ENCODE results near the gene PRKCA.
A peak's percentile ranks its signal among the peaks of the same experiment; 100 is the strongest.

PRKCA gene

DNA sequence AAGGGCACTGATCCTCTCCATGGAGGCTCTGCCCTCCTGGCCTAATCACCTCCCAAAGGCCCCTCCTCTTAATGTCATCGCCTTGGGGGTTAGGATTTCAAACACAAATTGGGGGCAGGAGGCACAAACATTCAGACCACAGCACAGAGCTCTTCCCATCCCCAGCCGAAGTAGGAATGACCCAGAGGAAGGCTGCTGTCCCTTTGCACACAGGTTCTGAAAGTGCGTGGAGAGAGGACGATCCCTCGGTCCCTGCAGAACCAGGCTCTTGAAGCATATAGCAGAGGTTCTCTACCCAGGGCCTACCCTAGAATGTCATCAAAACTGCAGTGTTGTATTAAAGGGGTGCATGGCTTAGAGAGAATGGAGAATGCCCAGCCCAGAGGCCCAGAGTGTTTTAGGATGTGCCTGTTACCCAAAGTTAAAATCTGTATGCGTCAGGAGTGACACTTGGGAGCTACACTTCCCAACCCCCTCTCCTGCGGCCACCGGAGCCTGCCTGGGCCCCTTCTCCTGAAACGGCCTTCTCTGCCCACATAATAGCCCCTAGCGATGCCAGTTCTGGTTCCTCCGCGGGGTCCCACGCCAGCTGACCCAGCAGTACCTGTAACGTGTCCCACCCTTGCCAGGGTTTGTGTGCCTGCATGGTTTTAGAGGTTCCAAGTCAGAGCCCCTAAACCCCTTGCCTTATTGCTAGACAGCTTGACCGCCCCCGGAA, 373.0 kb downstream of the PRKCA start:
- CTCF ChIA-PET, result interaction anchor here (0.8 to 1.9 kb wide), 7 partner anchors 9 to 477 kb away, joined by 3 to 10 read pairs (median 3); no protein-coding TSS in a partner anchor
- no peak overlapping the region for H3K4me3 ChIP-seq (ENCODE audit: low read depth, low read length)
- TF ChIP-seq, protein P1, sequence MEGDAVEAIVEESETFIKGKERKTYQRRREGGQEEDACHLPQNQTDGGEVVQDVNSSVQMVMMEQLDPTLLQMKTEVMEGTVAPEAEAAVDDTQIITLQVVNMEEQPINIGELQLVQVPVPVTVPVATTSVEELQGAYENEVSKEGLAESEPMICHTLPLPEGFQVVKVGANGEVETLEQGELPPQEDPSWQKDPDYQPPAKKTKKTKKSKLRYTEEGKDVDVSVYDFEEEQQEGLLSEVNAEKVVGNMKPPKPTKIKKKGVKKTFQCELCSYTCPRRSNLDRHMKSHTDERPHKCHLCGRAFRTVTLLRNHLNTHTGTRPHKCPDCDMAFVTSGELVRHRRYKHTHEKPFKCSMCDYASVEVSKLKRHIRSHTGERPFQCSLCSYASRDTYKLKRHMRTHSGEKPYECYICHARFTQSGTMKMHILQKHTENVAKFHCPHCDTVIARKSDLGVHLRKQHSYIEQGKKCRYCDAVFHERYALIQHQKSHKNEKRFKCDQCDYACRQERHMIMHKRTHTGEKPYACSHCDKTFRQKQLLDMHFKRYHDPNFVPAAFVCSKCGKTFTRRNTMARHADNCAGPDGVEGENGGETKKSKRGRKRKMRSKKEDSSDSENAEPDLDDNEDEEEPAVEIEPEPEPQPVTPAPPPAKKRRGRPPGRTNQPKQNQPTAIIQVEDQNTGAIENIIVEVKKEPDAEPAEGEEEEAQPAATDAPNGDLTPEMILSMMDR (IDR thresholded peaks at IDR 0.05; ENCODE audit: insufficient read depth, low read length, missing control alignments), result no peak
- no peak for DNase-seq (ENCODE audit: low read depth, low spot score)
- POLR2A ChIA-PET, result no interaction called here

DNA sequence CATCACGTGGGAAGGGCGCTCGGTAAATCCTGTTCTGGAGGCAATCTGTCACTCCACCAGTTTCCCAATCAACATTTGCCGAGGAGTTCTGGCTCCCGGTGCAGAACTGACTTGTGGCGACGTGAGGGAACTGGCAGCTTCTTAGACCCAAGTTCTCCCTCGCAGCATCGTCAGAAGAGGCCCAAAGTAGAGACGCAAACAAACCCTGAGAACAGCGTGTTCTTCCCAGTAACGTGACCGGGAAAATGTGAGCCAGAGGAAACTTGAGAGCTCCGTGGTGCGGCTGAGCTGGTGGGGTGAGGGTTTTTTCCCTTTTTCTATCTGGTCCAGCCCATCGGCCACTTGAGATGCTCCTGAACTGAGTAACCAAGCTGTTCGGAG, 373.6 kb downstream of the PRKCA start:
- TF ChIP-seq, protein P1 (IDR thresholded peaks at IDR 0.05; ENCODE audit: insufficient read depth, low read length, missing control alignments), result no peak
- no peak for DNase-seq (ENCODE audit: low read depth, low spot score)
- no peak overlapping the region for H3K4me3 ChIP-seq (ENCODE audit: low read depth, low read length)
- ChIA-PET POLR2A (no interaction called here), CTCF (interaction anchor here (1.0 to 1.9 kb wide), 6 partner anchors 9 to 478 kb away, joined by 3 to 10 read pairs (median 4); no protein-coding TSS in a partner anchor)

DNA sequence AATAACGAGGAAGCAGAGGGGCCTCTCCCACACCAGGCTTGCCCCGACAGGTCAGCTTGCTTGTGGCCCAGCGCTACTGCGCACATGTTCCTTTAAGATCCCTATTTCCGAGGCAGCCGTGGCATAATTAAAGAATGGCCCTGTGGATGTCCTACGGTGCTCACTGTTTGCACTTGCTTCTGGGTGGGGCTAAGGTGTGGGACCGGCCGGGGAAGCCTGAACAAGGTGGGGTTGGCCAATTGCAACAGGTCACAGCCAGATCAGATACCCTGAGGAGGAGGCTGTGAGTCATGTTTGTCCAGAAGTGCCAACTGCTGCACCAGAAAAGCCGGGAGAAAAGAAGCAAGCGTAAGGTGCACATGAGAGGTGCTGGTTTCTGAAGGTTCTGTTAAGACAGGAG, 374.0 kb downstream of the PRKCA start:
- H3K4me3 ChIP-seq (ENCODE audit: low read depth, low read length), result no peak overlapping the region
- no peak for DNase-seq (ENCODE audit: low read depth, low spot score)
- TF ChIP-seq, protein P1 (IDR thresholded peaks at IDR 0.05; ENCODE audit: insufficient read depth, low read length, missing control alignments), result no peak
- CTCF ChIA-PET, result interaction anchor here (1.0 to 1.9 kb wide), 6 partner anchors 9 to 478 kb away, joined by 3 to 10 read pairs (median 4); no protein-coding TSS in a partner anchor
- POLR2A ChIA-PET, result no interaction called here

DNA sequence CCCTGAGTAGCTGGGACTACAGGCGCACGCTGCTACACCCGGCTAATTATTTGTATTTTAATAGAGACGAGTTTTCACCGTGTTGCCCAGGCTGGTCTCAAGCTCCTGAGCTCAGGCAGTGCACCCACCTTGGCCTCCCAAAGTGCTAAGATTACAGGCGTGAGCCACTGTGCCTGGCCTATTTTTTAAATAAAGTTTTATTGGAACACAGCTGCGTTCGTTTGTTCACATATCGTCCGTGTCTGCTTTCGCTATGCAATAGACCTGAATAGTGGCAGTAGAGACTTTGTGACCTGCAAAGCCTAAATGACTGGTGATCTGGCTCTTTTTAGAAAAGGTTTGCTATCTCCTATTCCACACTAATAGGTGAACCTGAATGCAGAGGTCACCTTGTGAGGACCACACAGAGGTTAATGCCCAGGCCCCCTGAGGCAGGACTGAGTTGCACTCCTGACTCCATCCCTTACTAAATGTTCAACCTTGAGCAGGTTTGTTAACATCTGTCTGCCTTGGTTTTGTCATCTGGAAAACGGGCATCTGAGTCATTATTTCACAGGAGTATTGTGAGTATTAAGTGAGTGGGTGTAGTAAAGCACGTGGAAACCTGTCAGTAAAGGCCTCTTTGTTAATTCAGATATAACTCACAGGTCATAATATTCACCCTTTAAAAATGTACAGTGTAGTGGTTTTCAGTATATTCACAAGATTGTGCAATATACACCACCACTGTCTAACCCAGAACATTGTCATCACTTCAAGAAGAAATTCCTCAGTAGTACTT, 375.0 kb downstream of the PRKCA start:
- CTCF ChIA-PET, result interaction anchor here (1.9 kb wide), 1 partner anchor 477 kb away, joined by 10 read pairs; no protein-coding TSS in a partner anchor

DNA sequence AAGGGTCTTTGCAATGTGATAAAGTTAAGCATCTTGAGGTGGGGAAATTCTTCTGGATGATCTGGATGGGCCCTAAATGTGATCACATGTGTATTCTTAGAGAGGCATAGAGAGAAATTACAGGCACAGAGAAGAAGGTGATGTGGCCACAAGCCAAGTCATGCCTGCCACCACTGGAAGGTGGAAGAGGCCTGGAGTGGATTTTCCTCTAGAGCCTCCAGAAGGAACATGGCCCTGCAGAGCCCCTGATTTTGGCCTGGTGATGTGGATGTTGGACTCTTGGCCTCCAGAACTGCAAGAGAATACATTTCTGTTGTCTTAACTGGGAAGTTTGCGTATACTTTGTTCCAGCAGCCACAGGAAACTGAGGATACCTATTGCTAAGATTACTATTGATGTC, 375.6 kb downstream of the PRKCA start:
- no peak for DNase-seq (ENCODE audit: low read depth, low spot score)
- TF ChIP-seq, protein P1 (IDR thresholded peaks at IDR 0.05; ENCODE audit: insufficient read depth, low read length, missing control alignments), result no peak
- CTCF ChIA-PET, result no interaction called here
- POLR2A ChIA-PET, result no interaction called here
- no peak overlapping the region for H3K4me3 ChIP-seq (ENCODE audit: low read depth, low read length)

More for the DNA sequence above, 375.0 kb downstream of the PRKCA start:
- POLR2A ChIA-PET, result no interaction called here
- peak; percentile 53 for DNase-seq (ENCODE audit: low read depth, low spot score)
- H3K4me3 ChIP-seq (ENCODE audit: low read depth, low read length), result no peak overlapping the region
- TF ChIP-seq, protein P1 (IDR thresholded peaks at IDR 0.05; ENCODE audit: insufficient read depth, low read length, missing control alignments), result no peak

DNA sequence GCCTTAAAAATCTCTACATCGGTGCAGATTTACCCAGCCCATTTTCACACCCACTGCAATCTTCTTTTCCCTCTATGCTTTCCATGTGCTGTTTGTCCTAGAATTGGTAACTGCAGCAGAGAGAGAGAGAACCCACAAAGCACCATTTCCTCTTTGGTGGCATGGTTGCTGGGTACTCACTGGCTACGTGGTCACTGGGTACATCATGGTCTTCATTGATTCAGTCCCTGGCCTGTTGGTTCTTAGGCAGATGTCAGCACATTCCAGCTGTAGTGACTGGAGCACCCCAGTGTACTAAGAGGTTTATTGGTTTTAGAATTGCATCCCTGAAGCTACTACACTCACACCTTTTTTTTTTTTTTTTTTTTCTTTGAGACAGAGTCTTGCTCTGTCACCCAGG, 376.4 kb downstream of the PRKCA start:
- H3K4me3 ChIP-seq (ENCODE audit: low read depth, low read length), result no peak overlapping the region
- ChIA-PET POLR2A (no interaction called here), CTCF (interaction anchor here (1.2 kb wide), 1 partner anchor 424 kb away, joined by 3 read pairs; no protein-coding TSS in a partner anchor)
- TF ChIP-seq, protein P1 (IDR thresholded peaks at IDR 0.05; ENCODE audit: insufficient read depth, low read length, missing control alignments), result no peak
- DNase-seq (ENCODE audit: low read depth, low spot score), result no peak
